Activated CD8-positive, alpha-beta memory T cell treated with anti-CD3 and anti-CD28 coated beads for 4 hours (primary cell): ENCODE measurements around the gene FNDC3B.
"Not testable (repeated sequence)": the region's sequence is repeated elsewhere in the genome, so short reads cannot be mapped to it uniquely, and the experiment has no call there.

Source experiments
- DNase-seq, 2 donors: peaks; one replicate each; pipeline ENCODE4 v3.0.0-alpha.2; 2020; ENCODE audit warnings: low read depth in 2 of 2

The FNDC3B gene

GRCh38 chr3:172031996-172032395 is 7.4 kb upstream of the FNDC3B start:
- no peak for DNase-seq

- no peak for DNase-seq
Measured at GRCh38 chr3:172033396-172033795, 6.0 kb upstream of the FNDC3B start.

- no peak for DNase-seq
Measured at GRCh38 chr3:172034786-172035685, 4.3 kb upstream of the FNDC3B start.

GRCh38 chr3:172036541-172037215 is 2.7 kb upstream of the FNDC3B start:
- DNase-seq, result no peak

- no peak for DNase-seq
Measured at GRCh38 chr3:172038798-172039435, 461 bp upstream of the FNDC3B start.

- no peak for DNase-seq
Measured at GRCh38 chr3:172040078-172040980, 951 bp downstream of the FNDC3B start.

GRCh38 chr3:172040981-172041963 is 1.9 kb downstream of the FNDC3B start:
- no peak for DNase-seq

- no peak for DNase-seq
Measured at GRCh38 chr3:172042136-172042662, 2.8 kb downstream of the FNDC3B start.

- not testable (repeated sequence) for DNase-seq
Measured at GRCh38 chr3:172042663-172043179, 3.3 kb downstream of the FNDC3B start.

- no peak for DNase-seq
Measured at GRCh38 chr3:172043233-172043632, 3.9 kb downstream of the FNDC3B start.

- DNase-seq, result no peak
Measured at GRCh38 chr3:172043766-172044165, 4.4 kb downstream of the FNDC3B start.

- DNase-seq, result no peak
Measured at GRCh38 chr3:172044833-172045585, 5.6 kb downstream of the FNDC3B start.

- DNase-seq, result no peak
Measured at GRCh38 chr3:172046268-172046915, 7.0 kb downstream of the FNDC3B start.

- DNase-seq, result no peak
Measured at GRCh38 chr3:172047567-172048115, 8.3 kb downstream of the FNDC3B start.

- no peak for DNase-seq
Measured at GRCh38 chr3:172048599-172048998, 9.2 kb downstream of the FNDC3B start.

GRCh38 chr3:172051310-172051956 is 12.1 kb downstream of the FNDC3B start:
- no peak for DNase-seq

GRCh38 chr3:172051957-172052354 is 12.6 kb downstream of the FNDC3B start:
- no peak for DNase-seq

- no peak for DNase-seq
Measured at GRCh38 chr3:172052405-172052804, 13.0 kb downstream of the FNDC3B start.
